ENCODE data around the gene MED16.

Gene MED16

GRCh38 chr19:900302-901111, 7.5 kb upstream of the MED16 start:
- no peak overlapping the region for H3K27ac ChIP-seq
- TF ChIP-seq CTCF (IDR thresholded peaks at IDR 0.05; ENCODE audit: low read depth, low read length): no peak

GRCh38 chr19:900043-900301, 7.0 kb upstream of the MED16 start:
- H3K4me3 ChIP-seq (ENCODE audit: low read depth, low read length): no peak overlapping the region
- H3K9me3 ChIP-seq (ENCODE audit: severe bottlenecking): no peaks in the 10 kb centered on the region
- DNase-seq: no peak
- H3K27ac ChIP-seq: no peak overlapping the region
- TF ChIP-seq CTCF (IDR thresholded peaks at IDR 0.05; ENCODE audit: low read depth, low read length): no peak
- no peaks in the 10 kb centered on the region for H3K27me3 ChIP-seq (ENCODE audit: insufficient read depth, low read depth, severe bottlenecking)
- peaks cover 18% of the 10 kb centered on the region for H3K36me3 ChIP-seq

More at GRCh38 chr19:900302-901111, 7.5 kb upstream of the MED16 start:
- peak; percentile 63 for DNase-seq
- H3K4me3 ChIP-seq (ENCODE audit: low read depth, low read length): no peak overlapping the region
- no peaks in the 10 kb centered on the region for H3K9me3 ChIP-seq (ENCODE audit: severe bottlenecking)
- H3K36me3 ChIP-seq: peaks cover 18% of the 10 kb centered on the region
- H3K27me3 ChIP-seq (ENCODE audit: insufficient read depth, low read depth, severe bottlenecking): no peaks in the 10 kb centered on the region

GRCh38 chr19:899336-900042, 6.5 kb upstream of the MED16 start:
- TF ChIP-seq CTCF (IDR thresholded peaks at IDR 0.05; ENCODE audit: low read depth, low read length): no peak
- DNase-seq: no peak
- Histone ChIP-seq H3K36me3 (peaks cover 18% of the 10 kb centered on the region), H3K4me3 (ENCODE audit: low read depth, low read length) (no peak overlapping the region), H3K9me3 (ENCODE audit: severe bottlenecking) (no peaks in the 10 kb centered on the region), H3K27ac (no peak overlapping the region), H3K27me3 (ENCODE audit: insufficient read depth, low read depth, severe bottlenecking) (no peaks in the 10 kb centered on the region)

- DNase-seq: no peak
- Histone ChIP-seq H3K4me3 (ENCODE audit: low read depth, low read length) (no peak overlapping the region), H3K27me3 (ENCODE audit: insufficient read depth, low read depth, severe bottlenecking) (no peaks in the 10 kb centered on the region), H3K36me3 (peaks cover 18% of the 10 kb centered on the region), H3K27ac (no peak overlapping the region), H3K9me3 (ENCODE audit: severe bottlenecking) (no peaks in the 10 kb centered on the region)
- TF ChIP-seq CTCF (IDR thresholded peaks at IDR 0.05; ENCODE audit: low read depth, low read length): no peak
Measured at GRCh38 chr19:898663-899062, 5.7 kb upstream of the MED16 start.

- no peak overlapping the region for H3K27ac ChIP-seq
- DNase-seq: no peak
- TF ChIP-seq CTCF (IDR thresholded peaks at IDR 0.05; ENCODE audit: low read depth, low read length): peak; percentile 78
- H3K9me3 ChIP-seq (ENCODE audit: severe bottlenecking): no peaks in the 10 kb centered on the region
- H3K36me3 ChIP-seq: peaks cover 18% of the 10 kb centered on the region
- no peaks in the 10 kb centered on the region for H3K27me3 ChIP-seq (ENCODE audit: insufficient read depth, low read depth, severe bottlenecking)
- no peak overlapping the region for H3K4me3 ChIP-seq (ENCODE audit: low read depth, low read length)
Measured at GRCh38 chr19:897442-898039, 4.6 kb upstream of the MED16 start.

Data from WERI-Rb-1 (cell line).